GM18861 (cell line): ENCODE measurements around the gene HPS3.
"Not testable (repeated sequence)": the region's sequence is repeated elsewhere in the genome, so short reads cannot be mapped to it uniquely, and the experiment has no call there.

Experiments
- ATAC-seq: cut with Tn5 transposase; IDR thresholded peaks from one replicate; pipeline ENCODE4 v1.9.1; 2021; ENCODE audit not compliant: unreplicated experiment

HPS3 gene, protein sequence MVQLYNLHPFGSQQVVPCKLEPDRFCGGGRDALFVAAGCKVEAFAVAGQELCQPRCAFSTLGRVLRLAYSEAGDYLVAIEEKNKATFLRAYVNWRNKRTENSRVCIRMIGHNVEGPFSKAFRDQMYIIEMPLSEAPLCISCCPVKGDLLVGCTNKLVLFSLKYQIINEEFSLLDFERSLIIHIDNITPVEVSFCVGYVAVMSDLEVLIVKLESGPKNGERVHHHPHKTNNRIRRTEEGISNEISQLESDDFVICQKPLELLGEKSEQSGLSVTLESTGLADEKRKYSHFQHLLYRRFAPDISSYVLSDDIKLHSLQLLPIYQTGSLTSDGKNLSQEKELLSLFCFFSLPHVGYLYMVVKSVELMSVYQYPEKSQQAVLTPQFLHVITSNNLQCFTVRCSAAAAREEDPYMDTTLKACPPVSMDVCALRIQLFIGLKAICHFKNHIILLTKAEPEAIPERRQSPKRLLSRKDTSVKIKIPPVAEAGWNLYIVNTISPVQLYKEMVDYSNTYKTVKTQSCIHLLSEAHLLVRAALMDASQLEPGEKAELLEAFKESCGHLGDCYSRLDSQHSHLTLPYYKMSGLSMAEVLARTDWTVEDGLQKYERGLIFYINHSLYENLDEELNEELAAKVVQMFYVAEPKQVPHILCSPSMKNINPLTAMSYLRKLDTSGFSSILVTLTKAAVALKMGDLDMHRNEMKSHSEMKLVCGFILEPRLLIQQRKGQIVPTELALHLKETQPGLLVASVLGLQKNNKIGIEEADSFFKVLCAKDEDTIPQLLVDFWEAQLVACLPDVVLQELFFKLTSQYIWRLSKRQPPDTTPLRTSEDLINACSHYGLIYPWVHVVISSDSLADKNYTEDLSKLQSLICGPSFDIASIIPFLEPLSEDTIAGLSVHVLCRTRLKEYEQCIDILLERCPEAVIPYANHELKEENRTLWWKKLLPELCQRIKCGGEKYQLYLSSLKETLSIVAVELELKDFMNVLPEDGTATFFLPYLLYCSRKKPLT

DNA sequence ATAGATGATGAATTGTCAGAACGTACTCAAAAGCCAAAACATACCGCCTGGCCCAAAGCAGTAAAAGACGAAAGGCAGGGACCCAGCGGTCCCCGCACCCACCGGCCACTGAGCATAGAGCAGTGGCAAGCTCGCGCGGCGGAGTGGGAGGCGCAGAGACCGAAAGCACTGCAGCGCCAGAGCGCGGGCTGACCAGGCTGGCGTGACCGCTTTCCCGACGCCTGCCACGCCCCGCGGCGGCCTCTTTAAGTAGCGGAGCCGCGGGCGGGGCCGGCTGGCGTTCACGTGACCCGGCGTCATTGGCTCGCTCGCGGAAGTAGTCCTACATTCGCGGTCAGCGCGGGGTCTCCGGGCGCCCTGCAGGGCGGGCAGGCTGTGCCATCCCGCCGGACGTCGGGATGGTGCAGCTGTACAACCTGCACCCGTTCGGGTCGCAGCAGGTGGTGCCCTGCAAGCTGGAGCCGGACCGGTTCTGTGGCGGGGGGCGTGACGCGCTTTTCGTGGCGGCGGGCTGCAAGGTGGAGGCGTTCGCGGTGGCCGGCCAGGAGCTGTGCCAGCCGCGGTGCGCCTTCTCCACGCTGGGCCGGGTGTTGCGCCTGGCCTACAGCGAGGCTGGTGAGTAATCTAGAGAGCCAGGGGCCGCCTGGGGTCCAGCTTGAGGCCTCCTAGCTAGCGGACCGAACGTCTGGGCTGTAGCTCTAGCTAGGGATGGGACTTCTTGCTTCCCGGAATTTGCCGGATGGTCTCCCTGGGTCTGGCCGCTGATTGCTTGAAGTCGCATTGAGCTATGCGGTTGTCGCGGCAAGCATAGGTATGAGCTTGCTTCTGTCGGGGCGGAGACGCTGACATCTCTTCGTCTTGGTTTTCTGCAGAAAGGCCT is at the start of gene HPS3:
Gene HPS3 (plus strand): TSS at position 313 of the 880 bp plus-strand sequence. CDS start 86 bp downstream, at position 399.
- peak; percentile 93 for ATAC-seq

- ATAC-seq: no peak
Measured at GRCh38 chr3:149080011-149080698, 49.3 kb upstream of the HPS3 start.

GRCh38 chr3:149080699-149081091 is 48.7 kb upstream of the HPS3 start:
- no peak for ATAC-seq

GRCh38 chr3:149081772-149082171 is 47.7 kb upstream of the HPS3 start:
- ATAC-seq: no peak

DNA sequence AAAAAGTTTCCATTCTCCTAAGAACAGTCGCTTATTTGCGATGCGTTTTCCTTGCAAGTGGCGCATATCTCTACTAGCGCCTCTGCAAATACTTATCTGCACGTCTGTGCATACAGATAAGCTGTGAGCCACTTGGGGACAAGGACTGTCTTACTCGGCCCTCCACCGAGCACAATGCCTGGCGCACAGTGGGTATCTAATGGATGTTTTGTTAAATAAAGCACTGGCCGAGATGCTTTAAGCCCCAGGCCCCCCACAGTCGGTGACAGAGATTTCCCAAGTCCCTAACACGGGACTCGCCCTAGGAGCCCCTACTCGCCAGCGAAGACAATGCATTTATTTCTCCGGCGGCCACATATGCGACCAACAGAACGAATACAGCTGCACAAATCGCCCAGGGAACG is 43.6 kb upstream of the HPS3 start:
- ATAC-seq: peak; percentile 29

DNA sequence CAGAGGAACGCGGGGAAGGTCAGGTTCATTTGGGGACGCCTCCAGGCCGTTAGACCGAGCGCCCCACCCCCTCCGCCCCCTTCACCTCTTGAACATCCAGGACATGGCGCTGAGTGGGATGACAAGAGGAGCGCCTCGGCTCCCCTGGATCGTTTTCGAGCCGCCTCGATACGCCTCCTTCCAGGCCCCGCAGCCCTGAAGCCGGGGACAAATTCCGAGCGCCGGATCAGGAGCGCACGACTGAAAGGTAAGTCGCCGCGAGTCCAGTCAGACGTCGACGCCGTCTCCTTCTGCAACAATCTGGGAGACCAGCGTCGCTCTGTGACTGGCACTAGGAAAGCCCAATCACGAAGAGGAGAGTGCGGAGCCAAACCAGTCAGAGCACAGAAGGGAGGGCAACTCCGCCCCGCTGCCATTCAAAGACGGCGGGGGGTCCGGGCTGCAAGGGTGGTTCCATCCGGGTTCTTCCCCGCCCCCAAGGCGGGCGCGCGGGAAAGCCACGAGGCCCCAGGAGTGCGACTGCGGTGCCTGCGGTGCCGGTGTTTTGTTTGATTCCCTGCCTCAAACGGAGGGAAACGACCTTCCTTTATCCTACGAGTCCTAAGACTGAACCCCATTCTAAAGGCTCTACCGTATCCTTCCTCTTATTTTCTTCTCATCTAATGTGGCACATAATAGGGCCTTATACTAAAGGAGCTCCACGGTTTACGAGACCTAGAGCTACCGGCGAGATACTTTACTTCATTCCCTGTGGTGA is 43.0 kb upstream of the HPS3 start, which contains the start of gene HLTF:
Gene HLTF (minus strand): TSS at position 302 of the 757 bp plus-strand sequence. CDS start 197 bp downstream, at position 105.
- peak; percentile 96 for ATAC-seq

- ATAC-seq: no peak
Measured at GRCh38 chr3:149087208-149087607, 42.2 kb upstream of the HPS3 start.

DNA sequence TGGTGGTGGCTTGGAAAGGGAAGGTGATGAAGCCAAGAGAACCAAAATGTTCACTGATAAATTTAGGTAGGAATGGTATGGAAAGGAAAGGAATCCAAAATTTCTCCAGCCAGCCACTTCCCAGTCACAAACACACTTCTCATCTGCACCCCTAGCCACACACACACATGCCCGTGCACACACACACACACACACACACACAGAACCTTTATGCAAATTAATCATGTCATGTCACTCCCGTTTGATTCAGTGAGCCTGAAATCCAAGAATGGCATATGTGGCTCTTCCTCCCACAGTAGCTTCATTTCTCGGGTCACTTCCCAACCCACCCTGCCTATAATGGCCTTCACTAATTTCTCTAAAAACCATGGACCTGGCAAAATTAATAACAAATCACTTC is 40.0 kb upstream of the HPS3 start:
- ATAC-seq: no peak

GRCh38 chr3:149090461-149090860 is 39.0 kb upstream of the HPS3 start:
- ATAC-seq: no peak

DNA sequence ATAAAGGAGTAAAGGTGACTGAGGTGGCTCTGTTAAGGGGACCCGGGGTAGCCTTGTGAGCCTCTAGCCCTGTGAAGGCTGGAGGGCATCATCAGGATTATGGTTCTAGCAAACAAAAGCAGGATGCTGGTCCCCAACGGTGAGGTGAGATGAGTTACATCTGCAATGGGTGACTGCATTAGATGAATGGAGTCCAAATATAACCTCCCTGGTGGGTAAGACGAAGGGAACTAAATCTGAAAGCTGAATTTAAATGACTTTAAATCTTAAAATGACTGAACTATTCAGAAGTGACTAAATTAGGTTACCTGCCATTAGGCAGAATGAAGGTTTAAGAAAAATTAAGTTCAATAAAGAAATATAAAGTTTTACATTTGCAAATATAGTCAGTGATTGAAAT is 38.5 kb upstream of the HPS3 start:
- no peak for ATAC-seq

GRCh38 chr3:149091983-149092382 is 37.5 kb upstream of the HPS3 start:
- ATAC-seq: no peak

DNA sequence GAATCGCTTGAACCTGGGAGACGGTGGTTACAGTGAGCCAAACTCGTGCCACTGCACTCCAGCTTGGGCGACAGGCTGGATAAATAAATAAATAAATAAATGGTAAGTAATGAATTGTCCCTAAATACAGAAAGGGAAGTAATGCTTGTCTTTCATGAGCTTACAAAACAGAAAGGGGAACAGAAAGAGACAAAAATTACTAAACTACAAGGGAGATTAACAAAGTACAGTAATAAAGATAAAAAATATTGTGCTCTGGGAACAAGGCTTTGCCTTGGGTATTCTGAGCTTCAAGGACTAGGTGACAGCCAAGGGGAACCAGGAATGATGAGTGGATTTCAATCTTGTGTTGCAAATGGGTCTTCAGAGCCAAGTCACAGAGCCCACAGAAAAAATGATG is 34.0 kb upstream of the HPS3 start:
- peak; percentile 92 for ATAC-seq

GRCh38 chr3:149097987-149098386 is 31.5 kb upstream of the HPS3 start:
- not testable (repeated sequence) for ATAC-seq

DNA sequence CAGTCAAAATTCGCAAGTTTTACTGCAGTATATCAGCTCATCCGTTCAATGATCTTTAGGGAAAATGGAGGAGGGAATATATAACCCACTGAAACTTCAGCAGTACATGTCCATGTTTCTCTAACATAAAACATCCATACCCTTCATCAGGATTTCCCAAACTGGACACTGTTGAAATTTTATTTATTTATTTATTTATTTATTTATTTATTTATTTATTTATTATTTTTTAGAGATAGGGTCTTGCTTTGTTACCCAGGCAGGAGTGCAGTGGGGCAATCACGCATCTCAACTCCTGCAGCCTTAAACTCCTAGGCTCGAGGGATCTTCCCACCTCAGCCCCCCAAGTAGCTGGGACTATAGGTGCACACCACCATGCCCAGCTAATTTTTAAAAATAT is 28.3 kb upstream of the HPS3 start:
- ATAC-seq: no peak

DNA sequence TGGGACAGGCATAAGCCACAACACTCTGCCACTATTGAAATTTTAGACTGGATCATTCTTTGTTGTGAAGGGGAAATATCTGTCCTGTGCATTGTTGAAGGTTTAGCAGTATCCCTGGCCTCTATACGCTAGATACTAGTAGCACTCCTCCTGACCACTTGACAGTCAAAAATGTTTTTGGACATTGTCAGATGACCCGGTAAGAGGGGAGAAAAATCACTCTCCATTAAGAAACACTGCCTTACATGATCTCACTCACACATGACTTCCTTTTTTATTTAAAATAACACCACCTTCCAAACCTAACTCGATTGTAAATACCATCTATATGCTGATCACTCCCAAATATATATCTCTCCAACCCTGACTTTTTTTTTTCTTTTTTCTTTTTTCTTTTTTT is 27.8 kb upstream of the HPS3 start:
- ATAC-seq: no peak

GRCh38 chr3:149104484-149104883 is 25.0 kb upstream of the HPS3 start:
- ATAC-seq: no peak

GRCh38 chr3:149114458-149114857 is 15.0 kb upstream of the HPS3 start:
- no peak for ATAC-seq

DNA sequence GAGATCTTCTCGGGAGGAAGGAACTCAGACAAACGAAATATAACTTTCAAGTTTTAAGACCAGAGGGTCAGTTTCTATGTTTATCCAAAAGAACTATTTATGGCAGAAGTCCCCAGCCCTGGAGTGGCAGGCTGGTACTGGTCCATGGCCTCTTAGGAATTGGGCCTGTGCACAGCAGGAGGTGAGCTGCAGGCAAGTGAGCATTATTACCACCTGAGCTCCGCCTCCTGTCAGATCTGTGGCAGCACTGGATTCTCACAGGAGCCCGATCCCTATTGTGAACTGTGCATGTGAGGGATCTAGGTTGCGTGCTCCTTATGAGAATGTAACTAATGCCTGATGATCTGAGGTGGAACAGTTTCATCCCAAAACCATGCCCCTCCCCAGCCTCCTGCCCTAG is 14.3 kb upstream of the HPS3 start:
- ATAC-seq: no peak

DNA sequence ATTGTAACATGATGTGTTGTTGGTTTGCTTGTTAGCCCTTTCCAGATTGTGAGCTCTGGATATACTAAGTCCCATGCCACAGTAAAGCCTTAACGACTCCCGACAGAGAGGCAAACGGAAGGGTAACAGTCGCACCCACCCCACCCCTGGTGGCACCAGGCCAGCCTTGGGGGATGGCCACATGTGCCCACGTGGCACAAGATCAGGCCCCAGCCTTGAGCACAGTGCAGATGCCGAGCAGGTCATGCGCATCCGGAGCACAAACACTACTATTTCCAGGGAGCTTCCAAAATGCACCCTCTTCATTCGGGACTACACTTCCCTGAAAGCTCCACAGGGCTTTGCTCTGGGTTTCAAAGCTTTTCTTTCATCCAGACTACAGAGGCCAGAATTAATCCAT is 10.7 kb upstream of the HPS3 start:
- no peak for ATAC-seq
